IMR-90 (cell line): ENCODE results near the gene FAM174C. TPM values are rescaled to one million over a fixed set of nuclear protein-coding genes. Genes with fewer than 3 reads are reported as not detected.

Source experiments
- ATAC-seq: fragments of 200-7000 bp; cut with Tn5 transposase; 2 replicates; pipeline ENCODE4 v1.9.1; 2020; ENCODE audit warnings: low read depth, mild to moderate bottlenecking, moderate library complexity
- BruUV-seq: library from RNA; stranded (reverse); fragments of 400-500 nt; replicated peaks from 2 replicates; lab custom pipeline; 2021; lab: Mats Ljungman, UMichigan
- CTCF ChIA-PET: fragments of 300-600 bp; formaldehyde crosslinking; extraction: SDS; loops from one replicate; lab custom pipeline; 2021; ENCODE audit warnings: antibody characterized with exemption; lab: Yijun Ruan, JAX
- POLR2A ChIA-PET: fragments of 300-600 bp; sonication (Branson Sonifier 250); formaldehyde crosslinking; loops from one replicate; lab custom pipeline; 2022; ENCODE audit warnings: antibody characterized with exemption; ENCODE audit not compliant: unreplicated experiment; lab: Charles Lee
- DNase-seq: peaks from one replicate; pipeline ENCODE4 v3.0.0; 2013
- H2AFZ ChIP-seq: replicated peaks from 2 replicates; pipeline ENCODE3; 2013; ENCODE audit warnings: low read length, mild to moderate bottlenecking; ENCODE audit not compliant: poor library complexity
- H2AK5ac ChIP-seq: 2 replicates; pipeline ENCODE4 v1.6.1; 2013; ENCODE audit warnings: low read depth, low read length, inconsistent platforms
- H2AK9ac ChIP-seq: replicated peaks from 2 replicates; pipeline ENCODE3; 2013; ENCODE audit warnings: mild to moderate bottlenecking, low read depth, low read length, moderate library complexity; ENCODE audit not compliant: poor library complexity
- H2BK120ac ChIP-seq: 2 replicates; pipeline ENCODE4 v1.6.1; 2013; ENCODE audit warnings: low read depth, low read length, inconsistent platforms
- H2BK15ac ChIP-seq: 3 replicates; pipeline ENCODE4 v1.6.1; 2013; ENCODE audit warnings: low read depth, low read length, inconsistent platforms
- H2BK20ac ChIP-seq: 2 replicates; pipeline ENCODE4 v1.6.1; 2013; ENCODE audit warnings: low read depth, mild to moderate bottlenecking, inconsistent platforms, low read length, moderate library complexity
- H2BK5ac ChIP-seq: 2 replicates; pipeline ENCODE4 v1.6.1; 2013; ENCODE audit warnings: mild to moderate bottlenecking, low read depth, low read length, inconsistent platforms; ENCODE audit not compliant: poor library complexity, severe bottlenecking
- H3K14ac ChIP-seq: replicated peaks from 2 replicates; pipeline ENCODE4 v1.6.1; 2013; ENCODE audit warnings: low read depth, low read length, inconsistent platforms
- H3K18ac ChIP-seq: 2 replicates; pipeline ENCODE4 v1.6.1; 2013; ENCODE audit warnings: low read depth, low read length, control low read depth
- H3K23ac ChIP-seq: 2 replicates; pipeline ENCODE4 v1.6.1; 2013; ENCODE audit warnings: low read depth, low read length, inconsistent platforms
- H3K27ac ChIP-seq: 2 replicates; pipeline ENCODE4 v1.5.1; 2013; ENCODE audit warnings: mild to moderate bottlenecking, control low read depth, low read length; ENCODE audit not compliant: insufficient read depth
- H3K27me3 ChIP-seq: 2 replicates; pipeline ENCODE4 v1.6.1; 2013; ENCODE audit warnings: low read length; ENCODE audit not compliant: control insufficient read depth, insufficient read depth
- H3K36me3 ChIP-seq: 2 replicates; pipeline ENCODE4 v1.6.1; 2013; ENCODE audit warnings: low read length, mixed read lengths; ENCODE audit not compliant: control insufficient read depth, insufficient read depth
- H3K4ac ChIP-seq: 2 replicates; pipeline ENCODE4 v1.6.1; 2013; ENCODE audit warnings: low read depth, low read length, inconsistent platforms
- H3K4me1 ChIP-seq: 2 replicates; pipeline ENCODE4 v1.6.1; 2013; ENCODE audit warnings: low read length, mixed read lengths; ENCODE audit not compliant: control insufficient read depth, insufficient read depth
- H3K4me2 ChIP-seq: 2 replicates; pipeline ENCODE4 v1.6.1; 2013; ENCODE audit warnings: low read depth, mild to moderate bottlenecking, control low read depth, low read length, moderate library complexity
- H3K4me3 ChIP-seq: 2 replicates; pipeline ENCODE4 v1.5.1; 2013; ENCODE audit warnings: low read depth, mild to moderate bottlenecking, control low read depth, low read length, moderate library complexity; ENCODE audit not compliant: insufficient read depth
- H3K56ac ChIP-seq: 2 replicates; pipeline ENCODE4 v1.6.1; 2013; ENCODE audit warnings: low read length, inconsistent platforms; ENCODE audit not compliant: insufficient read depth; ENCODE audit errors: extremely low read depth
- H3K79me1 ChIP-seq, 2 experiments: 2 replicates each; pipeline ENCODE4 v1.6.1; 2013; ENCODE audit warnings: low read length in 2 of 2, inconsistent platforms in 1 of 2, low read depth in 1 of 2
- H3K9ac ChIP-seq: 2 replicates; pipeline ENCODE4 v1.6.1; 2013; ENCODE audit warnings: low read depth, low read length, control low read depth
- H3K9me1 ChIP-seq: 2 replicates; pipeline ENCODE4 v1.6.1; 2013; ENCODE audit warnings: low read length, inconsistent platforms; ENCODE audit not compliant: insufficient read depth
- H3K9me3 ChIP-seq: 2 replicates; pipeline ENCODE4 v1.6.1; 2013; ENCODE audit warnings: low read length; ENCODE audit not compliant: control insufficient read depth, insufficient read depth
- H4K20me1 ChIP-seq: 2 replicates; pipeline ENCODE4 v1.6.1; 2013; ENCODE audit warnings: low read length, inconsistent platforms; ENCODE audit not compliant: insufficient read depth
- H4K5ac ChIP-seq: 2 replicates; pipeline ENCODE4 v1.6.1; 2013; ENCODE audit warnings: mild to moderate bottlenecking, low read depth, low read length, control low read depth
- H4K8ac ChIP-seq, 2 experiments: 2 replicates each; pipeline ENCODE4 v1.6.1; 2013; ENCODE audit warnings: low read depth in 2 of 2, low read length in 2 of 2, control low read depth in 1 of 2, inconsistent platforms in 1 of 2
- H4K91ac ChIP-seq: 2 replicates; pipeline ENCODE4 v1.6.1; 2013; ENCODE audit warnings: low read depth, low read length, inconsistent platforms; ENCODE audit not compliant: insufficient read depth
- BHLHE40 ChIP-seq: fragments of 150-350 bp; IDR thresholded peaks from 2 replicates; pipeline ENCODE4 v1.6.1; 2016; ENCODE audit warnings: mild to moderate bottlenecking, low read depth, low read length
- CEBPB ChIP-seq: IDR thresholded peaks from 2 replicates; pipeline ENCODE4 v1.6.1; 2012; ENCODE audit warnings: low read depth, low read length, improper control_type of control experiment
- CHD1 ChIP-seq: IDR thresholded peaks from 2 replicates; pipeline ENCODE4 v1.6.1; 2012; ENCODE audit warnings: low read depth, low read length, improper control_type of control experiment
- FOS ChIP-seq: fragments of 150-350 bp; IDR thresholded peaks from 2 replicates; pipeline ENCODE4 v1.6.1; 2016; ENCODE audit warnings: low read depth, low read length
- MAFK ChIP-seq: IDR thresholded peaks from 2 replicates; pipeline ENCODE4 v1.6.1; 2012; ENCODE audit warnings: low read depth, low read length, improper control_type of control experiment
- MAZ ChIP-seq: IDR thresholded peaks from 2 replicates; pipeline ENCODE4 v1.6.1; 2012; ENCODE audit warnings: low read depth, mild to moderate bottlenecking, low read length, improper control_type of control experiment, moderate library complexity, borderline replicate concordance
- MXI1 ChIP-seq: IDR thresholded peaks from 2 replicates; pipeline ENCODE4 v1.6.1; 2012; ENCODE audit warnings: low read depth, mild to moderate bottlenecking, low read length, moderate library complexity, borderline replicate concordance
- NFE2L2 ChIP-seq: fragments of 150-350 bp; IDR thresholded peaks from 2 replicates; pipeline ENCODE4 v1.6.1; 2016; ENCODE audit warnings: low read depth, mild to moderate bottlenecking, low read length
- POLR2A ChIP-seq: IDR thresholded peaks from 2 replicates; pipeline ENCODE4 v1.6.1; 2012; ENCODE audit warnings: mild to moderate bottlenecking, low read depth, low read length
- RAD21 ChIP-seq: IDR thresholded peaks from 2 replicates; pipeline ENCODE4 v1.6.1; 2012; ENCODE audit warnings: low read length, improper control_type of control experiment
- RCOR1 ChIP-seq: IDR thresholded peaks from 2 replicates; pipeline ENCODE4 v1.6.1; 2012; ENCODE audit warnings: mild to moderate bottlenecking, low read length, improper control_type of control experiment; ENCODE audit not compliant: insufficient replicate concordance
- RFX5 ChIP-seq: IDR thresholded peaks from 2 replicates; pipeline ENCODE4 v1.8.0; 2012; ENCODE audit warnings: low read depth, mild to moderate bottlenecking, low read length, moderate library complexity
- SMC3 ChIP-seq: fragments of 150-350 bp; IDR thresholded peaks from 2 replicates; pipeline ENCODE4 v1.6.1; 2016; ENCODE audit warnings: low read depth, mild to moderate bottlenecking, antibody characterized with exemption, low read length, moderate library complexity
- WGBS, 2 experiments: methylation state at CpG; one replicate each; pipeline versions ENCODE4 v1.1.5 to v1.1.7; 2013; ENCODE audit warnings: missing lambda C conversion rate in 2 of 2; ENCODE audit not compliant: insufficient read length in 1 of 2; ENCODE audit errors: extremely low coverage in 2 of 2; 5-methylcytosine and 5-hydroxymethylcytosine counted together
- dilution Hi-C: fragments of 300-500 bp; cut with HindIII; formaldehyde crosslinking; loops from one replicate; pipeline ENCODE4 v1.14.3; 2018; ENCODE audit warnings: low sequenced_read_pairs; ENCODE audit not compliant: unreplicated experiment
- in situ Hi-C: fragments of 300-500 bp; cut with MboI; formaldehyde crosslinking; loops from 3 replicates; pipeline ENCODE4 v1.14.3; 2019; ENCODE audit warnings: low sequenced_read_pairs, inconsistent platforms, mixed read lengths
- intact Hi-C: fragments of 100-400 bp; cut with micrococcal nuclease; formaldehyde crosslinking; loops from 2 replicates; pipeline ENCODE4 v1.10.0; 2022
- polyA plus RNA-seq, 3 experiments: library from polyadenylated mRNA; depleted of rRNA; stranded (reverse); fragments of >200 nt; gene quantifications; 2 replicates each; pipeline ENCODE4 v1.2.3, GENCODE V29; 2012; ENCODE audit warnings: low replicate concordance in 1 of 3
- total RNA-seq: library from RNA; depleted of rRNA; stranded (reverse); fragments of >200 nt; gene quantifications from 2 replicates; pipeline ENCODE4 v1.2.3, GENCODE V29; 2012
- TF ChIP-seq, protein P1 (sequence below): fragments of 150-350 bp; IDR thresholded peaks from 2 replicates; pipeline ENCODE4 v1.6.1; 2017; ENCODE audit warnings: mild to moderate bottlenecking, antibody characterized with exemption, low read length, low read depth
- TF ChIP-seq, protein P2 (sequence below): fragments of 150-350 bp; IDR thresholded peaks from 2 replicates; pipeline ENCODE4 v1.6.1; 2016; ENCODE audit warnings: low read depth, mild to moderate bottlenecking, low read length, moderate library complexity, borderline replicate concordance
- TF ChIP-seq, protein P3 (sequence below): conservative IDR thresholded peaks from 2 replicates; pipeline ENCODE4 v1.5.1; 2012; ENCODE audit warnings: mild to moderate bottlenecking, low read depth, low read length, improper control_type of control experiment

Gene FAM174C
- total and polyA plus RNA-seq, 2 of the 4 experiments (the other 2 are of a cell fraction): 7.5 to 61.8 TPM

DNA sequence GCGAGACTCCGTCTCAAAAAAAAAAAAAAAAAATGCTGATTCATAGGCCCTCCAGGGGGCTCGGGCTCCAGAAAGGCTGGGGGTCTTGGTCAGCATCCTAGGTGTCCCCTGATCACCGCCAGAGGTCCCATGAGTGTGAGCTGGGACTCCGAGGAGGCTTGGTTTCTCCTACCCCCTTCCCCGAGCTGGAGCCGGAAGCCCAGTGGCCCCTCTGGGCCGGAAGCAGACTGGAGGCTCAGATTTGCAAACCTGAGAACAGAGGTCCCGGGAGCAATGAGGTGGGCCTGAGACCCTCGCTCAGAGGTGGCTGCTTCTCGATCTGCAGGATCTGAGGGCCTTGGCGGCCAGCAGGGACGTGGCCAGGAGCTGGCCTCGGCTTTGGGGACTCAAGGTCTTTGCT, 51.8 kb downstream of the FAM174C start:
- H4K5ac ChIP-seq: no peak overlapping the region
- H3K4me3 ChIP-seq: no peak overlapping the region
- TF ChIP-seq SMC3 (no peak), CEBPB (no peak), FOS (no peak), RFX5 (no peak), RAD21 (no peak), CHD1 (no peak), MAZ (no peak), POLR2A (no peak), RCOR1 (no peak), MXI1 (no peak), MAFK (no peak), BHLHE40 (no peak), NFE2L2 (no peak)
- TF ChIP-seq, protein P1, sequence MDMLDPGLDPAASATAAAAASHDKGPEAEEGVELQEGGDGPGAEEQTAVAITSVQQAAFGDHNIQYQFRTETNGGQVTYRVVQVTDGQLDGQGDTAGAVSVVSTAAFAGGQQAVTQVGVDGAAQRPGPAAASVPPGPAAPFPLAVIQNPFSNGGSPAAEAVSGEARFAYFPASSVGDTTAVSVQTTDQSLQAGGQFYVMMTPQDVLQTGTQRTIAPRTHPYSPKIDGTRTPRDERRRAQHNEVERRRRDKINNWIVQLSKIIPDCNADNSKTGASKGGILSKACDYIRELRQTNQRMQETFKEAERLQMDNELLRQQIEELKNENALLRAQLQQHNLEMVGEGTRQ: no peak
- TF ChIP-seq, protein P2, sequence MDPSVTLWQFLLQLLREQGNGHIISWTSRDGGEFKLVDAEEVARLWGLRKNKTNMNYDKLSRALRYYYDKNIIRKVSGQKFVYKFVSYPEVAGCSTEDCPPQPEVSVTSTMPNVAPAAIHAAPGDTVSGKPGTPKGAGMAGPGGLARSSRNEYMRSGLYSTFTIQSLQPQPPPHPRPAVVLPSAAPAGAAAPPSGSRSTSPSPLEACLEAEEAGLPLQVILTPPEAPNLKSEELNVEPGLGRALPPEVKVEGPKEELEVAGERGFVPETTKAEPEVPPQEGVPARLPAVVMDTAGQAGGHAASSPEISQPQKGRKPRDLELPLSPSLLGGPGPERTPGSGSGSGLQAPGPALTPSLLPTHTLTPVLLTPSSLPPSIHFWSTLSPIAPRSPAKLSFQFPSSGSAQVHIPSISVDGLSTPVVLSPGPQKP: no peak
- TF ChIP-seq, protein P3, sequence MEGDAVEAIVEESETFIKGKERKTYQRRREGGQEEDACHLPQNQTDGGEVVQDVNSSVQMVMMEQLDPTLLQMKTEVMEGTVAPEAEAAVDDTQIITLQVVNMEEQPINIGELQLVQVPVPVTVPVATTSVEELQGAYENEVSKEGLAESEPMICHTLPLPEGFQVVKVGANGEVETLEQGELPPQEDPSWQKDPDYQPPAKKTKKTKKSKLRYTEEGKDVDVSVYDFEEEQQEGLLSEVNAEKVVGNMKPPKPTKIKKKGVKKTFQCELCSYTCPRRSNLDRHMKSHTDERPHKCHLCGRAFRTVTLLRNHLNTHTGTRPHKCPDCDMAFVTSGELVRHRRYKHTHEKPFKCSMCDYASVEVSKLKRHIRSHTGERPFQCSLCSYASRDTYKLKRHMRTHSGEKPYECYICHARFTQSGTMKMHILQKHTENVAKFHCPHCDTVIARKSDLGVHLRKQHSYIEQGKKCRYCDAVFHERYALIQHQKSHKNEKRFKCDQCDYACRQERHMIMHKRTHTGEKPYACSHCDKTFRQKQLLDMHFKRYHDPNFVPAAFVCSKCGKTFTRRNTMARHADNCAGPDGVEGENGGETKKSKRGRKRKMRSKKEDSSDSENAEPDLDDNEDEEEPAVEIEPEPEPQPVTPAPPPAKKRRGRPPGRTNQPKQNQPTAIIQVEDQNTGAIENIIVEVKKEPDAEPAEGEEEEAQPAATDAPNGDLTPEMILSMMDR: no peak
- H3K4ac ChIP-seq: no peak overlapping the region
- H2BK20ac ChIP-seq: no peak overlapping the region
- DNase-seq (no peak), ATAC-seq (no peak)
- no peak overlapping the region for H2BK5ac ChIP-seq
- intact Hi-C loops: no loop called here
- no peaks in the 10 kb centered on the region for H3K9me3 ChIP-seq
- dilution Hi-C loops: no loop called here
- H3K27me3 ChIP-seq: no peaks in the 10 kb centered on the region; the same call in 1 of the 2 replicates
- H3K79me1 ChIP-seq: no peaks in the 10 kb centered on the region
- no peak overlapping the region for H4K91ac ChIP-seq
- H3K36me3 ChIP-seq: no peaks in the 10 kb centered on the region
- no TSS peak for BruUV-seq
- no peak overlapping the region for H2AK9ac ChIP-seq
- H3K9me1 ChIP-seq: no peaks in the 10 kb centered on the region
- peaks cover 2% of the 10 kb centered on the region; the same call in 1 of the 2 replicates for H3K4me1 ChIP-seq
- H2BK15ac ChIP-seq: no peak overlapping the region
- no peak overlapping the region for H3K14ac ChIP-seq
- H4K8ac ChIP-seq: no peak overlapping the region
- ChIA-PET POLR2A (no interaction called here), CTCF (interaction anchor here (1.0 kb wide), 1 partner anchor 11 kb away, joined by 6 read pairs; no protein-coding TSS in a partner anchor)
- no peak overlapping the region for H2BK120ac ChIP-seq
- in situ Hi-C loops: no loop called here
- no peak overlapping the region for H2AK5ac ChIP-seq
- H4K20me1 ChIP-seq: no peaks in the 10 kb centered on the region
- no peak overlapping the region for H3K18ac ChIP-seq
- H3K4me2 ChIP-seq: no peak overlapping the region
- no peak overlapping the region for H3K56ac ChIP-seq
- no peak overlapping the region for H3K23ac ChIP-seq
- H2AFZ ChIP-seq: no peak overlapping the region
- H3K9ac ChIP-seq: no peak overlapping the region
- 90% methylated on average over 2 of the region's 14 CpGs; no CpG with 5 or more reads in 1 of the 2 experiments for WGBS, 2 experiments
- H3K27ac ChIP-seq: no peak overlapping the region
